Neural cell (in vitro differentiated cells): ENCODE data around the gene TIMP4.

Experiments
- EP300 ChIP-seq: fragments of 450-650 bp; conservative IDR thresholded peaks from 2 replicates; pipeline ENCODE4 v1.6.1; 2014; ENCODE audit warnings: antibody characterized with exemption, mild to moderate bottlenecking, moderate library complexity; ENCODE audit not compliant: poor library complexity, severe bottlenecking
- EZH2 ChIP-seq: fragments of 200-600, 300-800 bp; shearing (Covaris generic), sonication (generic); IDR thresholded peaks from 2 replicates; pipeline ENCODE4 v1.6.1; 2014; ENCODE audit warnings: antibody characterized with exemption, low read length, borderline replicate concordance, mild to moderate bottlenecking; ENCODE audit not compliant: insufficient read depth, poor library complexity, severe bottlenecking
- MXI1 ChIP-seq: fragments of 450-650 bp; conservative IDR thresholded peaks from 2 replicates; pipeline ENCODE4 v1.6.1; 2014; ENCODE audit warnings: antibody characterized with exemption, mild to moderate bottlenecking; ENCODE audit not compliant: poor library complexity, severe bottlenecking
- POLR2AphosphoS5 ChIP-seq: IDR thresholded peaks from 2 replicates; pipeline ENCODE4 v1.6.1; 2012
- RAD21 ChIP-seq: fragments of 450-650 bp; conservative IDR thresholded peaks from 2 replicates; pipeline ENCODE4 v1.6.1; 2014; ENCODE audit warnings: antibody characterized with exemption, mild to moderate bottlenecking, moderate library complexity
- SMC3 ChIP-seq: fragments of 450-650 bp; conservative IDR thresholded peaks from 2 replicates; pipeline ENCODE4 v1.6.1; 2014; ENCODE audit warnings: antibody characterized with exemption, mild to moderate bottlenecking, moderate library complexity; ENCODE audit not compliant: poor library complexity
- TAF1 ChIP-seq: IDR thresholded peaks from 2 replicates; pipeline ENCODE4 v1.6.1; 2012; ENCODE audit warnings: low read depth
- TF ChIP-seq, protein P1 (sequence below): fragments of 450-650 bp; IDR thresholded peaks from 2 replicates; pipeline ENCODE4 v1.5.1; 2014; ENCODE audit warnings: antibody characterized with exemption, mild to moderate bottlenecking, moderate library complexity; ENCODE audit not compliant: poor library complexity, severe bottlenecking
- TF ChIP-seq, protein P2 (sequence below): IDR thresholded peaks from 2 replicates; pipeline ENCODE4 v1.6.1; 2012; ENCODE audit warnings: borderline replicate concordance

GRCh38 chr3:12191559-12191958 is 32.8 kb upstream of the TIMP4 start:
- TF ChIP-seq, protein P1, sequence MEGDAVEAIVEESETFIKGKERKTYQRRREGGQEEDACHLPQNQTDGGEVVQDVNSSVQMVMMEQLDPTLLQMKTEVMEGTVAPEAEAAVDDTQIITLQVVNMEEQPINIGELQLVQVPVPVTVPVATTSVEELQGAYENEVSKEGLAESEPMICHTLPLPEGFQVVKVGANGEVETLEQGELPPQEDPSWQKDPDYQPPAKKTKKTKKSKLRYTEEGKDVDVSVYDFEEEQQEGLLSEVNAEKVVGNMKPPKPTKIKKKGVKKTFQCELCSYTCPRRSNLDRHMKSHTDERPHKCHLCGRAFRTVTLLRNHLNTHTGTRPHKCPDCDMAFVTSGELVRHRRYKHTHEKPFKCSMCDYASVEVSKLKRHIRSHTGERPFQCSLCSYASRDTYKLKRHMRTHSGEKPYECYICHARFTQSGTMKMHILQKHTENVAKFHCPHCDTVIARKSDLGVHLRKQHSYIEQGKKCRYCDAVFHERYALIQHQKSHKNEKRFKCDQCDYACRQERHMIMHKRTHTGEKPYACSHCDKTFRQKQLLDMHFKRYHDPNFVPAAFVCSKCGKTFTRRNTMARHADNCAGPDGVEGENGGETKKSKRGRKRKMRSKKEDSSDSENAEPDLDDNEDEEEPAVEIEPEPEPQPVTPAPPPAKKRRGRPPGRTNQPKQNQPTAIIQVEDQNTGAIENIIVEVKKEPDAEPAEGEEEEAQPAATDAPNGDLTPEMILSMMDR, result no peak
- TF ChIP-seq EZH2 (no peak), EP300 (no peak), POLR2AphosphoS5 (no peak), TAF1 (no peak), MXI1 (no peak), RAD21 (no peak), SMC3 (no peak)
- TF ChIP-seq, protein P2, sequence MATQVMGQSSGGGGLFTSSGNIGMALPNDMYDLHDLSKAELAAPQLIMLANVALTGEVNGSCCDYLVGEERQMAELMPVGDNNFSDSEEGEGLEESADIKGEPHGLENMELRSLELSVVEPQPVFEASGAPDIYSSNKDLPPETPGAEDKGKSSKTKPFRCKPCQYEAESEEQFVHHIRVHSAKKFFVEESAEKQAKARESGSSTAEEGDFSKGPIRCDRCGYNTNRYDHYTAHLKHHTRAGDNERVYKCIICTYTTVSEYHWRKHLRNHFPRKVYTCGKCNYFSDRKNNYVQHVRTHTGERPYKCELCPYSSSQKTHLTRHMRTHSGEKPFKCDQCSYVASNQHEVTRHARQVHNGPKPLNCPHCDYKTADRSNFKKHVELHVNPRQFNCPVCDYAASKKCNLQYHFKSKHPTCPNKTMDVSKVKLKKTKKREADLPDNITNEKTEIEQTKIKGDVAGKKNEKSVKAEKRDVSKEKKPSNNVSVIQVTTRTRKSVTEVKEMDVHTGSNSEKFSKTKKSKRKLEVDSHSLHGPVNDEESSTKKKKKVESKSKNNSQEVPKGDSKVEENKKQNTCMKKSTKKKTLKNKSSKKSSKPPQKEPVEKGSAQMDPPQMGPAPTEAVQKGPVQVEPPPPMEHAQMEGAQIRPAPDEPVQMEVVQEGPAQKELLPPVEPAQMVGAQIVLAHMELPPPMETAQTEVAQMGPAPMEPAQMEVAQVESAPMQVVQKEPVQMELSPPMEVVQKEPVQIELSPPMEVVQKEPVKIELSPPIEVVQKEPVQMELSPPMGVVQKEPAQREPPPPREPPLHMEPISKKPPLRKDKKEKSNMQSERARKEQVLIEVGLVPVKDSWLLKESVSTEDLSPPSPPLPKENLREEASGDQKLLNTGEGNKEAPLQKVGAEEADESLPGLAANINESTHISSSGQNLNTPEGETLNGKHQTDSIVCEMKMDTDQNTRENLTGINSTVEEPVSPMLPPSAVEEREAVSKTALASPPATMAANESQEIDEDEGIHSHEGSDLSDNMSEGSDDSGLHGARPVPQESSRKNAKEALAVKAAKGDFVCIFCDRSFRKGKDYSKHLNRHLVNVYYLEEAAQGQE, result no peak
